Fibroblast of villous mesenchyme (primary cell): ENCODE measurements around the gene MEG3. TPM values are rescaled to one million over a fixed set of nuclear protein-coding genes. Genes with fewer than 3 reads are reported as not detected.

Experiments
- DNase-seq: peaks from one replicate; pipeline ENCODE4 v3.0.0-alpha.2; 2010; ENCODE audit warnings: low read depth
- H3K4me3 ChIP-seq: 2 replicates; pipeline ENCODE4 v1.5.1; 2011; ENCODE audit warnings: low read depth, mild to moderate bottlenecking, low read length
- CTCF ChIP-seq: IDR thresholded peaks from 2 replicates; pipeline ENCODE4 v1.5.1; 2012; ENCODE audit warnings: low read depth, mild to moderate bottlenecking, low read length; ENCODE audit not compliant: insufficient read depth
- total RNA-seq: library from RNA; depleted of rRNA; stranded (reverse); fragments of >200 nt; gene quantifications from 2 replicates; pipeline ENCODE4 v1.2.3, GENCODE V29; 2012

The MEG3 gene
- total RNA-seq, 1 donor = 187 TPM

GRCh38 chr14:100832311-100832960 lies 6.5 kb downstream of the MEG3 start:
- no peak overlapping the region for H3K4me3 ChIP-seq
- TF ChIP-seq CTCF = no peak
- DNase-seq = no peak

GRCh38 chr14:100834082-100834793 lies 8.3 kb downstream of the MEG3 start:
- no peak for DNase-seq
- no peak overlapping the region for H3K4me3 ChIP-seq
- no peak for TF ChIP-seq CTCF

- no peak for TF ChIP-seq CTCF
- no peak for DNase-seq
These were observed 9.1 kb downstream of the MEG3 start for GRCh38 chr14:100834794-100835547.

GRCh38 chr14:100835548-100836310 lies 9.8 kb downstream of the MEG3 start:
- TF ChIP-seq CTCF = no peak
- no peak for DNase-seq
- H3K4me3 ChIP-seq = no peak overlapping the region

More at GRCh38 chr14:100834794-100835547, 9.1 kb downstream of the MEG3 start:
- no peak overlapping the region for H3K4me3 ChIP-seq

GRCh38 chr14:100836311-100836805 lies 10.4 kb downstream of the MEG3 start:
- no peak for TF ChIP-seq CTCF
- no peak for DNase-seq
- H3K4me3 ChIP-seq = no peak overlapping the region
